GM19452 (cell line): Measurements from ENCODE around the gene CAP1.
A peak's percentile ranks its signal among the peaks of the same experiment; 100 is the strongest.
"Not testable (repeated sequence)": the region's sequence is repeated elsewhere in the genome, so short reads cannot be mapped to it uniquely, and the experiment has no call there.

Experiments
- ATAC-seq: cut with Tn5 transposase; IDR thresholded peaks from one replicate; pipeline ENCODE4 v1.9.1; 2021; ENCODE audit not compliant: unreplicated experiment

Gene CAP1

DNA sequence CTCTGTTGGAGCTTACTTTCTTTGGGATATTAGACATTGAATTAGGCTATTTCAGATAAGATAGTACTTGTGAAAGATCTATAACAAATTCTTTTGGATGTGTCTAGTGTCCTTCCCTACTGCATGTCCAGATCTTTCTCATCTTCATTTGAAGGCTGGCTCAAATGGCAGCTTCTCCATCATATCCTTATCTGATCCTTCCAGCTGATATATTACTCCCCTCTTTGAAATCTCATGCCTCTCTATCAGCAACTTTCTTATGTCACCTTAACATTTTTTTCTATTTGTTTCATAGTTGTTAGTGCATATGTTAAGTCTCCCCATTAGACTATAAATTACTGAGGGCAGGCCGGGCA lies 17.5 kb downstream of the CAP1 start:
- no peak for ATAC-seq

DNA sequence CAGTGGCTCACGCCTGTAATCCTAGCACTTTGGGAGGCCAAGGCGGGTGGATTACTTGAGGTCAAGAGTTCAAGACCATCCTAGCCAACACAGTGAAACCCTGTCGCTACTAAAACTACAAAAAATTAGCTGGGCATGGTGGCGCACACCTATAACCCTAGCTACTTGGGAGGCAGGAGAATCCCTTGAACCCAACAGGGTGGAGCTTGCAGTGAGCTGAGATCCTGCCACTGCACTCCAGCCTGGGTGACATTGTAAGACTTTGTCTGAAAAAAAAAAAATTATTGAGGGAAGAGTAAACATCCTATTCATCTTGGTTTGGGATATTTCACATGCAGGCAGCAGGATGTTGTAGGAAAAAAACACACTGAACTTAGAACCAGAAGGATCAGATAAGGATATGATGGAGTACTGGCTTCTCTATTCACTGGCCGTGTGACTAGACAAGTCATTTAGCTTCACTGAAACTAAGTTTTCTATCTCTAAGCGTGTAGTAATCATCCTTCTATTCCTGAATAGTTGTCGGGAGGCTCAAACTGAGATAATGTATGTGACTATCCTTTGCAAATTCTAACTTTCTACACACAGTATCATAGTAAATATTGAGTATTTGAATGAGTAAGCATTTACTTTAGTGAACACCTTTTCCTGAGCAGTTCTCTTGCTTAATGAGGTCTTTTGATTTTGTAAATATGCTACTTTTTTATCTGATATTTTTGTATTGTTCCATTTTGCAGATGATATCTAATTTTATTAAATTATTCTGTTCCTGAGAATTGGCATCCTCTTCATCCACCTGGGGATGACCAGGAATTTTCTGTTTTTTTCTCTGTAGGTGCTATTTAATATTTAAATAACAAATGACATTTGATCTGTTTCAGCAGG lies 18.2 kb downstream of the CAP1 start:
- no peak for ATAC-seq

DNA sequence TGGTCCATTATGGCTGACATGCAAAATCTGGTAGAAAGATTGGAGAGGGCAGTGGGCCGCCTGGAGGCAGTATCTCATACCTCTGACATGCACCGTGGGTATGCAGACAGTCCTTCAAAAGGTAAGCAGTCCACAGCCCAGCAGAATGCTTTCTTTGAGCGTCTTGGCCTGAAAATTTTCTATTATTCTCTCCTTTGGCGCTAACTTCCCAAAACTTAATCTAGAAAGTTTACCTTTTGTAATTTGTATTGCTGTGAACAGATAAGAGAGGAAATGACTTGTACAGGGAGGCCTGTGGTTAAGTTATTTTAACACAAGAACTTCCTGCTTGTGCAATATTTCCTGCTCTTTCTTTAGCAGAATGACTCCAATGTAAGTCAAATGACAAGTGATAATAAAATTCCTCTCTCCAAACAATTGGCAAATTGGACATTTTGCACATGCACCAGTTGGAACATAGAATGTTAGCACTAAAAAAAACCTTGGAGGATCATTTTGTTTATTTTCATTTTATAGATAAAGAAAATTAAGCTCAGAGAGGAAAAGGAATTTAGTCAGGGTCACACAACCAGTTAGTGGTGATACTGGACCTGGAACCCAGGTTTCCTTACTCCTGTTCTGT lies 18.9 kb downstream of the CAP1 start:
- no peak for ATAC-seq

DNA sequence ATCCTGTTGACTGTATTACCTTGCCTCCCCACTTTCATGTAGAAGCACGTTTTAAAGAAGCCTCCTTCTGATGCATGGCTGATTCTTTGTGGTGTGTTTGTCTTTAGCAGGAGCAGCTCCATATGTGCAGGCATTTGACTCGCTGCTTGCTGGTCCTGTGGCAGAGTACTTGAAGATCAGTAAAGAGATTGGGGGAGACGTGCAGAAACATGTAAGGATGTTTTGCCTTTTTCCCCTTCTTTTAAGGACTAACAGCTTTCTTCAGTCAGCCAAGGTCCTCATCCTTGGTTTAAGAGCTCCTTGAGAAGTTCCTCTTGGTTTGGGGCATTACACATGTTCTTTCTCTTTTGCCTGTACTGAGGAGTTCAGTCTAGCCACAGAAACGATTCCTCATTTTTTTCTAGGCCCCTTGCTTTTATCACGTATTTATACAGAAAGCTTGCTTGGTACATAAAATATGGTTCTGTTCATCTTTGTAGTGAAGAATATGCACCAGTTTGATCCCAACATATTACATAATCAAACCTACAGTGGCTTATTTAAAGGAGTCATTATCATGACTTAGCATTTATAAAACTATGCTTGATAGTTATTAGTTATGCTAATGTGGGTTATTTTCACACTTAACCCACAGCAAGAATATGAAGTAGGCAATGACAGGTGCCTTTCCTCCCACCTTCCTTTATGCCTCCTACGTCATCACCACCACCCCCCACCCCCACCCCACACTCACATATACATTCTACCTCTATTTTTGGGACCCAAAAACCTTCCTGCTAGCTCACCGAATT lies 19.6 kb downstream of the CAP1 start:
- ATAC-seq: no peak

DNA sequence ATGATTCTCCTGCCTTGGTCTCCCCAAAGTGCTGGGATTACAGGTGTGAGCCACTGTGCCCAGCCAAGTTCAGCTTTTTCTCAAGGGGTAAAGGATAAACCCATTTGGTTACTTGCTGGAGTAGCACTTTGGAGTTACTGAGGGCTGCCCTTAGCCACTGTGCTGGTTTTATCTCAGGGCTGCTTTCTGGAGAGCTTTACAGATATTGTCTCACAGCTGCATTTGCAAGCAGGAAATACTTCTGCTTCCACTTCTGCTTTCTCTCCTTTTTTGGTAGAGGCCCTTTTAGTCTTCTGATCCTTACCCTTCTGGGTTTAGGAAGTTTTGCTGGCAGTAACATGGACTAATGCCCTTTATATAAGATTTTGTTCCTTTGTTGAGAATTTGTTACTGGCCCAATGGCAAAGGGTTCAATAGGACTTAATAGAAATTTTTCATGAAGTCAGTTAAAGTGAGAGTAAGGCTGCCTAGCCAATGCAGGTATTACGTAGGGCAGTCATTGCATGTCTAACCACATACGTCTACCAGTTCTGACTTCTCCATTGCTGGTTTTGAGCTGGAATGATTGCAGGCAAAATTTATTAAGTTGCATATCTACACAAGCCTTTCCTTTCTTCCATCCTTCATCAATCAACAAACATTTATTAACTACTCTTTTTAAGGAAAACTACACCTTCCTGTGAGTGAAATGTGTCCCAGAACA lies 24.4 kb downstream of the CAP1 start:
- peak; percentile 85 for ATAC-seq

DNA sequence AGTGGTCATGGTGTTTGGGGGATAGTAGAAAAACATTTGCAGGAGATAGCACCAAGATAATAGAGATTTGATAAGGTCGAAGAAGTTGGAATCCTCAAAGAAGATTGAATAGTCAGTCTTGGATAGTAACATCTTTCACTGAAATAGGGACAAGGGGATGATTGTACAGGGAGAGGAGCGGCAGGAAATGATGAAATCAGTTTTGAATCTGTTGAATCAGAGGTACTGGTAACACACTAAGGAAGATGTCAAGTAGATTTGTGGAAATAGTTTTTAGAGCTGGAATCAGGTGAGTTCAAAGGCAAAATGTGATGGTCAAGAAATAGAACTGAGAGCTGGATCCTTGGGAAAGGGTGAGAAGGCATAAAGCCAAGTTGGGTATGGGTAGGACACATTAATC lies 26.5 kb downstream of the CAP1 start:
- ATAC-seq: no peak

DNA sequence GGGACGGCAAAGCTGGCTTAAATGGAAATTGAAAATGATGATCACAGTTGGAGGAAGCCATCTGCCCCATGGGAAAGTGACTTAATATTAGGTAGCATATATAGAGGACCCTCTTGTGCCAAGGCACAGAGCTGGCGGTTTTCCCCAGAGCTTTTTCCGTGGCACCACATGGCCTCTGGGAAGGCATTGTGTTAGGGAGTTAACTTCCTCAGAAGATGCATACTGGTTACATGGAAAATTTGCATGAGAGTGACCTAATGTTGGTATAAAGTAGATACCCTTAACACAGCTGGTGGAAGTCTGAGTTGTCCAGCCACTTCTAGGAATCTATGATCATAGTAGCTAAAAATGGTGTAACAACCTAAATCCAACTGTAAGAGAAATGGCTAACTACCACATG lies 27.3 kb downstream of the CAP1 start:
- no peak for ATAC-seq

DNA sequence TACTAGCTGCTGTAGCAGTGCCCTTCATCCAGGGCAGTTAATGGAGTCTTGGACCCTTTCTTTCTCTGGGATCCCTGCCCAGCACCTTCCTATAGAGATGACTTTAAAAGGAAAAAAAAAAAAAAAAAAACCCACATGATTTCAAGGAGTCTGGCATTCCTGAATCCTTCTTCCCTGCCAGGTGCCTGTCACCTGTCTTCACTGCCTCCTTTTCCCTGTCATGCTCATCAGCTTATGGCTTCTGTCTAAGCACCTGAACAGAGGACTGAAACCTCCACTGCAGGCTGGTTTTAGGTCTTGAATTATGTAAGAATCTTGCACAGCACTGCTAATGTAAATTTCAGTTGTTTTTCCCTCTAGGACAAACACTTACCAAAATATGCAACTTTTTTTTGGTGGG lies 31.6 kb downstream of the CAP1 start:
- ATAC-seq: no peak

DNA sequence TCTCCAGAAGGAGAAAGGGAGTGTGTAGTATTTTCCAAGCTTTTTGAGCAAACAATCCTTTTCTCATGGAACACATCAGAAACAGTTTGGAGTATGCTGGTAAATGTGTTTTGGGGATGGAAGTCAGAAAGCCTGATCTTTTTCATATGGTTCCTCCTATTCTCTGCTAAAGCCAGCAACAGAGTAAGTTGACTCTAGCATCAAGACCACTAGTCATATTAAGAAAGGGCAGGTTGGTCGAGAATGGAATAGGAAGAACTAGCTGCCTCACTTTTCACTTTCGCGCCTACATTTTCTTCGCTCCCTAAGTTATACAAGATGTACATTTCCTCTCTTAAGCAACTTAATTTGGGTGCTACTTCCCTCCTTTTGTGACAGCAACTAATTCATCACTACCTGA lies 32.5 kb downstream of the CAP1 start:
- ATAC-seq: no peak

DNA sequence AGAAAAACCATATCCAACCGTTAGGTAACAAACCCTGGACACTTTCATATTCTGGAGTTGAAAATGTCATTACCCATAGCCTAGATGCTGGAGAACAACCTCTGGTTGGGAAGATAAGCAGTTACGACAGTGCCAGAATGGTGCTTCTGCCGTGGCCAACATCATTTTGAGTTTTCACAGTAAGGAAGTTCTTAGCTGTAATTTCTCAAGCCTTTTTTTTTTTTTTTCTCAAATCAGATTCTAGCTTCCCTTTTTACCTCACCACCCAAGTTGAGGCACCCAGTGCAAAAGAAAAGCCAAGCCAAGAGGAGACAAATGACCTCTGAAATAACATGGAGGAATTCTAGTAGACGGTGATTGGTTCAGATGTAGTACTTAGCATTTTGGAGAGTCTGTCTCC lies 34.7 kb downstream of the CAP1 start:
- no peak for ATAC-seq

DNA sequence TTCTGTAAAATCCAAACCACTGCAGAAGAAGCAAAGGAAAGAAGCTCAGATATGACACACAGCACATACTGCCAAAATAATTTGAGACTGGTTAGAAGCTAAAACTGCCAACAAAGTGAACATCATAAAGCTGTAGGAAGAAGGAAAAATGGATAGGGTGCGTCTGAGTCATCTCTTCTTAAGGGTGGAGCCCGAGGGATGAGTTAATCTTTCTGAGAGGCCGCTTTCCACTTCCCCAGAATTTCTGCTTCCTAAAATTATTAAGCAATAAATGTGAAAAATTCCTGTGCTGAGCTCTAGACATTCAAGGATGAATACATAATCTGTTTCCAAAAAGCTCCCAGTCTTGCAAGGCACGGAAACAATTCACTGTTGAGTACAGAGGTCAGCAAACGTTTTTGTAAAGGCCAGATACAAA lies 36.4 kb downstream of the CAP1 start:
- ATAC-seq: no peak

DNA sequence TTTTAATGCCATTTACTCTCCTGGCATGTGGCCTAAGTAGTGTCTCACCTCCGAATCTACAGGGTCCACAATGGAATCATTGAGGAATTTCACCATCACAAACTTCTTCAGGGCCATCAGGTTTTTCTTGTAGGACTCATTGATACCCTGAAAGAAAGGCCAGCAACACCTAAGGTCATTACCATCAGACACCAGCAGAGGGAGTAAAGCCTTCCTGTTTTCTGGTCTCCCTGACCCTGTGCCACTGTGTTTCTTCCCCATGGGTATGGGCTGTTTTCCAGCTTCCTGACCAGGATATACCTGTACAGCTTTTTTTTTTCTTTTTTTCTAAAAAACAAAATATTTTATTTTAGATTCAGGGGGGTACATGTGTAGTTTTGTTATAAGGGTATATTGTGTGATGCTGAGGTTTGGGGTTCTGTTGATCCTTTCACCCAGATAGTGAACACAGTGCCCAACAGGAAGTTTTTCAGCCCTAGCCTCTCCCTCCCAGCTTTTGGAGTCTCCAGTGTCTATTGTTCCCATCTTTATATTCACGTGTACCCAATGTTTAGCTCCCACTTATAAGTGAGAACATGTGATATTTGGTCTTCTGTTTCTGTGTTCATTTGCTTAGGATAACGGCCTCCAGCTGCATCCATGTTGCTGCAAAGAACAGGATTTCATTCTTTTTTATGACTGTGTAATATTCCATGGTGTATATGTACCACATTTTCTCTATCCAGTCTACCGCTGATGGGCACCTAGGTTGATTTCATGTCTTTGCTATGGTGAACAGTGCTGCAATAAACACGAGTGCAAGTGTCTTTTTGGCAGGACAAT lies 38.2 kb downstream of the CAP1 start:
- ATAC-seq: no peak

DNA sequence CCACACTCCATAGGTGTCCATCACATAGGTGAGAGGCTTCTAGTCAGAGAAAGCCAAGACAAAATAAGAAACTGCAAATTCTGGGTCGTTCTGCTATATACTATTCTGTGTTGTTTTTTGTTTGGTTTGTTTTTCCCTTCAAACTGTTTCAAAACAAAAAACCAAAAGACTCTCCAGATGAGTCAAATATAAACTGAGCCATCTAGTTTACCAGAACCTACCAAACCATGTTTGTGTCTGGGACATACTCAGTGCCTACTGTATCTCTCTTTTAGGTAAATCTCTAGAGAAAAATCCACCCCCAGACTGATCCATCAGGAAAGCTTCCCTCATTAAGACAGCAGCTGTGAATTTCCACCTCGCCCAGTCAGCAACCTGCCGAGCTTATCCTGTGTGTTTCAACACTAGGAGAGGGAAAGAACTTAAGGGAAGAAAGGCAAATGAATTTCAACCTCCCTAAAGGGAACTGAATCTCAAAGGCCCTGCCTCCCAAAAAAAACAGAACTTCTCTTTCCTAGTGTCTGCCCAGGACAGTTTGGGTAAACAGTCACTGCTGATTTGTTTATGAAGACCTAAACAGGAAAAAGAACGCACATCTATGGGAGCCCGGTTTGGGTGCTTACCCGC lies 39.4 kb downstream of the CAP1 start:
- no peak for ATAC-seq

DNA sequence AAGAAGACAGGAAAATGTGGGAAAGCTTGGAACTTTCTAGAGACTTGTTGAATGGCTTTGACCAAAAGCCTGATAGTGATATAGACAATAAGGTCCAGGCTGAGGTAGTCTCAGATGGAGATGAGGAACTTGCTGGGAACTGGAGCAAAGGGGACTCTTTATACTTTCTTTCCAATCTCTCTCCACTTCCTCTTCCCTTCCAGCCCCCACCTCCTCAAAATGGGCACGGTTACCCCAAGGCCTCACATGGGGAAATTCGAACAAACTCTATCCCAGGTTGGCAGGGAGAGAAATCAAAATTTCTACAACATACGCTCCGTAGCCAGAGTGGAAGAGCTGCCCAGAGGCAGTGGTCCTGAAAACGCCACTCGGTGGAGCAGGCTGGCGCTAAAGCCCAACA lies 41.3 kb downstream of the CAP1 start:
- no peak for ATAC-seq

DNA sequence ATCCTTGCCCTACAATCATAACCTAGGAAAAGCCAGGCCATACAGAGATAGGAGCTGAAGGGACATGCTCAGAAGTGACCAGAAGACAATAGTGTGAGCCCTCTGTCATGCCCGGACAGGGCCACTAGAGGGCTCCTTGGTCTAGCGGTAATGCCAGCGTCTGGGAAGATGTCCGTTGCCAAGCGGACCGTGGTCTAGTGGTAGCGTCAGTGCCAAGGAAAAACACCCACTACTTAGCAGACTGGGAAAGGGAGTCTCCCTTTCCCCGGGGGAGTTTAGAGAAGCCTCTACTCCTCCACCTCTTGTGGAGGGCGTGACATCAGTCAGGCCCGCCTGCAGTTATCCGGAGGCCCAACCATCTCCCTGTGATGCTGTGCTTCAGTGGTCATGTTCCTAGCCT lies 44.2 kb downstream of the CAP1 start:
- ATAC-seq: not testable (repeated sequence)

DNA sequence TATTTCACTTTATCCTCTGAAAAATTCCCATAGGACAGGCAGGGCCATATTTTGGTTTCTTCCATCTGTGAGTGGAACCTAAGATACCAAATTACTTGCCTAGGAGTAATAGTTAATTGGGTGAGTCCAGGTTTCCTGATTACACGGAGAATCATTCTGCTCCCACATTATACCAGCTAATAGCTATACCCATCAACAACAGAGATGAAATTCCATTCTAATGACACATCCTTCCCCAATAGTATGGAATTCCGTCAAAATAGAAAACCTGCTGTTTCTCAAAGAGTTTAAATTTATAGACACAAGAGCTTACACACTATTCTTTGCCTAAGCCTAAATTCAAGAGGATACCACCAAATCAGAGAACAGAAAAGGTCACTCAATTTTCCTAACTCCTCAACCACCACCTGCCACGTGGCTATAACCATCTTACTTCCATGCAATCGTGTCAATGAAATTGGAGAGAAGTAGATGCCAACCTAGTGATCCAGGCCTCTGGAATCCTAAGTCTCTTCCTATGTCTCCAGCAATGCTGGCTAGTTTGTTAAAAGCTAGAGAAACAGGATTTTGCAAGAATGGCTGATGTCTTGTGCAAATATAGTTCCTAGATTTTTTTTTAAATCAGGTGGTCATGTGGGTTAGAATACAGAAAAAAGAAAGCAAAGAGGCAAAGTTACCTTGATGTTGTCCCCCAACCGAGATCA lies 50.3 kb downstream of the CAP1 start:
- ATAC-seq: no peak

DNA sequence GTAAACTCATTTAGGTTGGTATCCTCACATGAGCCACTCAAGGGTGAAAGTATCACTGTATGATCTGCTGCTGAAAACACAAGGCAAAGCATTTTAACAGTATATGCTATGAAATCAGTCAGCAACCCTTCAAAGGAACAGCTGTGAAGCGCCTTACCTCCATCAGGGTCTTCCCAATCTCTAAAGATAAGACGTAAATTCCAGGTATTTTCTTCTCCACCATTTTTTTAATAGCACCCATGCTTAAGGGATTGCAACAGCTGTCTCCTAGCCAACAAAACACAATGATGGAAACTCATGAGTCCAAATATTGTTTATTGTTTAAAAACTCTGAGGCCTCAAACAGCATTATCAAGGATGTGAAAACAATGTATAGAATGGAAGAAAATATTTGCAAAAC lies 51.7 kb downstream of the CAP1 start:
- no peak for ATAC-seq

DNA sequence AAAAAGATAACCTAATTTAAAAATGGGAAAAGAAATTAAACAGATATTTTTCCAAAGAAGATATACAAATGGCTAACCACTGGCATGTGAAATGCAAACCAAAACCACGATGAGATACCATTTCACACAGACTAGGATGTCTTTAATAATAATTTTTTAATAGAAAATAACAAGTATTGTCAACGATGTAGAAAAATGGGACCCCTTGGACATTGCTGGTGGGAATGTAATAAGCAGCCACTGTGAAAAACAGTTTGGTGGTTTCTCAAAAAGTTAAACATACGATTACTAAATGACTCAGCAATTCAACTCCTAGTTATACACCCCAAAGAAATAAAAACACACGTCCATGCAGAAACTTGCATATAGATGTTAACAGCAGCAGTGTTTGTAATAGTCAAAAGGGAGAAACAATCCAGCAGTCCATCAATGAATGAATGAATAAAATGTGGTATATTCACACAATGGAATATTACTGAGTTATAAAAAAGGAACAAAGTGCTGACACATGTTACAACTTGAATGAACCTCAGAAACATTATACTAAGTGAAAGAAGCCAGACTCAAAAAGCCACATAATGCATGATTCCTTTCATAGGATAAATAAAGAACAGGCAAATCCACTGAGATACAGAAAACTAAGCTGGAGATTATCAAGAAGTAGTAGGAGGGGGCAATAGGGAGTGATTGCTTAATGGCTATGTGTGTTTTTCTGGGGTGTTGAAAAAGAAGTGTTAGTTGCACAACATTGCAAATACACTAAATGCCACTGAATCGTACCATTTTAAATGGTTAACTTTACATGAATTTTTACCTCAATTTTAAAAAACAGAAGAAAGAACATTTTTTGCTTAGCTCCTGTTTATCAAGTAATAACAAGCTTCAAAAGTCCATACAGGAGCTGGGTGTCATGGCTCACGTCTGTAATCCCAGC lies 52.4 kb downstream of the CAP1 start:
- no peak for ATAC-seq
